Measurements from ENCODE around the gene GOLPH3L. TPM values are rescaled to one million over a fixed set of nuclear protein-coding genes. Genes with fewer than 3 reads are reported as not detected.
A peak's percentile ranks its signal among the peaks of the same experiment; 100 is the strongest.

The GOLPH3L gene
- 10 to 100 TPM in 3 of 4 donors, 1 to 10 TPM in 1; 9.8 to 18.6 (median 15.7) TPM for total RNA-seq

GRCh38 chr1:150696995-150697927 is at the start of gene GOLPH3L:
TSS of gene GOLPH3L (minus strand) at chr1:150697154. CDS start at chr1:150694838, 2,316 bp downstream.
- H3K27me3 ChIP-seq, result no peaks in the 10 kb centered on the region
- H3K36me3 ChIP-seq, result peaks cover 0 to 25% of the 10 kb centered on the region in 2 donors
- no peaks in the 10 kb centered on the region for H3K9me3 ChIP-seq
- peak; percentile 97 to 98 for DNase-seq
- TF ChIP-seq POLR2A (IDR thresholded peaks at IDR 0.05) (peak; percentile 32 to 58), CTCF (IDR thresholded peaks at IDR 0.05 in 4 of 5, conservative IDR thresholded peaks at IDR 0.05 in 1 of 5) (peak in 1 of 5 experiments; percentile 15)
- peak; percentile 100 for ATAC-seq
- H3K27ac ChIP-seq, result peak within 1 kb of the TSS; percentile 76 to 89 (median 83)
- H3K4me3 ChIP-seq, result peak within 1 kb of the TSS; percentile 77 to 82 (median 80)
- peaks cover 9 to 18% of the 10 kb centered on the region in 2 donors for H3K4me1 ChIP-seq
- in situ Hi-C loops (cut with MboI; ENCODE audit: low sequenced_read_pairs in 4 of 4) (no loop called here), intact Hi-C loops (cut with DNase I; ENCODE audit: low total_unique reads) (loop anchor here (2.0 to 5.0 kb wide), 3 partner anchors 68 to 280 kb away; partner anchors contain the start of gene ENSA)

GRCh38 chr1:150730130-150730721 is 33.3 kb upstream of the GOLPH3L start:
- no peaks in the 10 kb centered on the region for H3K36me3 ChIP-seq
- no peaks in the 10 kb centered on the region for H3K4me1 ChIP-seq
- DNase-seq (no peak), ATAC-seq (no peak)
- in situ Hi-C loops (cut with MboI; ENCODE audit: low sequenced_read_pairs in 4 of 4) (no loop called here), intact Hi-C loops (cut with DNase I; ENCODE audit: low total_unique reads) (no loop called here)
- H3K27me3 ChIP-seq, result no peaks in the 10 kb centered on the region
- H3K27ac ChIP-seq, result no peak overlapping the region
- no peaks in the 10 kb centered on the region for H3K9me3 ChIP-seq
- no peak overlapping the region for H3K4me3 ChIP-seq
- no peak for TF ChIP-seq POLR2A (IDR thresholded peaks at IDR 0.05)

- TF ChIP-seq POLR2A (IDR thresholded peaks at IDR 0.05), result no peak
- TF ChIP-seq CTCF (IDR thresholded peaks at IDR 0.05 in 4 of 5, conservative IDR thresholded peaks at IDR 0.05 in 1 of 5), result no peak
- ATAC-seq, result no peak
- Histone ChIP-seq H3K36me3 (no peaks in the 10 kb centered on the region), H3K9me3 (no peaks in the 10 kb centered on the region), H3K27ac (no peak overlapping the region), H3K27me3 (no peaks in the 10 kb centered on the region), H3K4me3 (no peak overlapping the region), H3K4me1 (no peaks in the 10 kb centered on the region)
- intact Hi-C loops (cut with DNase I; ENCODE audit: low total_unique reads), result no loop called here
- DNase-seq, result no peak
- in situ Hi-C loops (cut with MboI; ENCODE audit: low sequenced_read_pairs in 4 of 4), result no loop called here
Measured at GRCh38 chr1:150724336-150724735, 27.4 kb upstream of the GOLPH3L start.

GRCh38 chr1:150720703-150721102 is 23.7 kb upstream of the GOLPH3L start, which contains the start of gene HORMAD1:
TSS of gene HORMAD1 (minus strand) at chr1:150720895. CDS start at chr1:150719505, 1,390 bp downstream.
- no peak within 1 kb of the TSS for H3K27ac ChIP-seq
- no peak for TF ChIP-seq POLR2A (IDR thresholded peaks at IDR 0.05)
- TF ChIP-seq CTCF (IDR thresholded peaks at IDR 0.05 in 4 of 5, conservative IDR thresholded peaks at IDR 0.05 in 1 of 5), result no peak
- intact Hi-C loops (cut with DNase I; ENCODE audit: low total_unique reads), result no loop called here
- no peaks in the 10 kb centered on the region for H3K9me3 ChIP-seq
- DNase-seq (no peak), ATAC-seq (no peak)
- no peak within 1 kb of the TSS for H3K4me3 ChIP-seq
- no peaks in the 10 kb centered on the region for H3K4me1 ChIP-seq
- H3K27me3 ChIP-seq, result no peaks in the 10 kb centered on the region
- in situ Hi-C loops (cut with MboI; ENCODE audit: low sequenced_read_pairs in 4 of 4), result no loop called here
- H3K36me3 ChIP-seq, result no peaks in the 10 kb centered on the region

- Histone ChIP-seq H3K9me3 (no peaks in the 10 kb centered on the region), H3K36me3 (no peaks in the 10 kb centered on the region), H3K4me1 (no peaks in the 10 kb centered on the region), H3K4me3 (no peak overlapping the region), H3K27ac (no peak overlapping the region), H3K27me3 (no peaks in the 10 kb centered on the region)
- DNase-seq (no peak), ATAC-seq (no peak)
- intact Hi-C loops (cut with DNase I; ENCODE audit: low total_unique reads), result no loop called here
- in situ Hi-C loops (cut with MboI; ENCODE audit: low sequenced_read_pairs in 4 of 4), result no loop called here
- no peak for TF ChIP-seq POLR2A (IDR thresholded peaks at IDR 0.05)
- TF ChIP-seq CTCF (IDR thresholded peaks at IDR 0.05 in 4 of 5, conservative IDR thresholded peaks at IDR 0.05 in 1 of 5), result no peak
Measured at GRCh38 chr1:150720098-150720497, 23.1 kb upstream of the GOLPH3L start.
